ENCODE results near the gene OR8G5.
"Not testable (repeated sequence)": the region's sequence is repeated elsewhere in the genome, so short reads cannot be mapped to it uniquely, and the experiment has no call there.

OR8G5 gene, protein sequence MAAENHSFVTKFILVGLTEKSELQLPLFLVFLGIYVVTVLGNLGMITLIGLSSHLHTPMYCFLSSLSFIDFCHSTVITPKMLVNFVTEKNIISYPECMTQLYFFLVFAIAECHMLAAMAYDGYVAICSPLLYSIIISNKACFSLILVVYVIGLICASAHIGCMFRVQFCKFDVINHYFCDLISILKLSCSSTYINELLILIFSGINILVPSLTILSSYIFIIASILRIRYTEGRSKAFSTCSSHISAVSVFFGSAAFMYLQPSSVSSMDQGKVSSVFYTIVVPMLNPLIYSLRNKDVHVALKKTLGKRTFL

DNA sequence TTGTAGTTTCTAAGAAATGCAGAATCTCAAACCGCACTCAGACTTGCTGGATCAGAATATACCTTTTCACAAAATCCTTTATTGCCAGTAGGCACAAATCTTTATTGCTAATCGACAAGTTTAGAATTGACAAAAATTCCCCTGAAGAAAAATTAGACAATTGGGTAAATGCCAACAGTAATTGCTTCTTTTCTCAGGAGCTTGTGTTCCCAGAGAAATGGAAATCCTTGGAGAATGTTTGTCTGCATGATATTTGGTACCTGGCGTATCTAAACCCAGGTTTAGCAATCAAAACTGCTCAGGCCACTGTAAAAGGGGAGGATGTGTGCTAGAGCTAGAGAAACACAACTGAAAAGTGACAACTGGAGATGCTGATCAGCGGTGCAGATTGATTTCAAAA is at the start of gene OR8G5:
Gene OR8G5 (plus strand): TSS at position 301 of the 400 bp plus-strand sequence. CDS start 8,556 bp downstream, outside the sequence.
- no peak for DNase-seq (ENCODE audit: low spot score)

DNA sequence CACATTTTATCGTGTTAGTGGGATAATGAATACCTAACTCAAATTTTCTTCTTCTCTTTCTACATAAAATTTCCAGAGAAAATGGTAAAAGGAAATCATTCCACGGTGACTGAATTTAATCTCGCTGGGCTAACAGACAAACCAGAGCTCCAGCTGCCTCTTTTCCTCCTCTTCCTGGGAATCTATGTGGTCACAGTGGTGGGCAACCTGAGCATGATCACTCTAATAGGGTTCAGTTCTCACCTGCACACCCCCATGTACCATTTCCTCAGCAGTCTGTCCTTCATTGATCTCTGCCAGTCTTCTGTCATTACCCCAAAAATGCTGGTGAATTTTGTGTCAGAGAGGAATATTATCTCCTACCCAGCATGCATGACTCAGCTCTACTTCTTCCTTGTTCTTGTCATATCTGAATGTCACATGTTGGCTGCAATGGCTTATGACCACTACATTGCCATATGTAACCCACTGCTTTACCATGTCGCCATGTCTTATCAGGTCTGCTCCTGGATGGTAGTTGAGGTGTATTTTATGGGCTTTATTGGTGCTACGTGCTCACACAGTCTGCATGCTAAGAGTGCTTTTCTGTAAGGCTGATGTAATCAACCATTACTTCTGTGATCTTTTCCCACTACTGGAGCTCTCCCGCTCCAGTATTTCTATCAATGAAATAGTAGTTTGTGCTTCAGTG is 48.9 kb upstream of the OR8G5 start:
- no peak for DNase-seq (ENCODE audit: low spot score)

DNA sequence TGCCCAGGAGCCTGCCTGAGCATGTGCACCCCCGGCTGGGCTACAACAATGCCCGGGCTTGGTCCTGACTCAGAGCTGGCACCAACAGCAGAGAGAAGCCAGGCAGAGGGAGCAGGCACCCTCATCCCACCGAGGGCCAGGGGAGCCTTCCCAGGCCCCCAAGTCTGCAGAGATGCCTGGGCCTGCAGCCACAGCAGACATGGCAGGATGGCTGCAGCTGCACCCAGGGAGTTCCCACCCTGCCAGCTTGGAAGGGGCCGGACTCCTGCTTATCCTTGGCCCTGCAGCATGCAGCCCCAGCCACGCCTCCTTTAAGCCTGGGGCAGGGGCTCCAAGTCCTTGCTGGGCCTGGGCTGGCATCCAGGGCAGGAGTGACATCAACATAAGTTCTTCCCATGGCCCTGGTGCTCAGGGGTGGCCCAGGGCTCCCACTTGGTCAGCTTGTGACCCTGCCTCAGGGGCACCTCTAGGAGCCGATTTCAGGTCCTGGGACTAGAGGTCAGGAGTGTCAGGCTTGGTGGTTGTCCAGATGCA is 46.3 kb upstream of the OR8G5 start:
- no peak for DNase-seq (ENCODE audit: low spot score)

DNA sequence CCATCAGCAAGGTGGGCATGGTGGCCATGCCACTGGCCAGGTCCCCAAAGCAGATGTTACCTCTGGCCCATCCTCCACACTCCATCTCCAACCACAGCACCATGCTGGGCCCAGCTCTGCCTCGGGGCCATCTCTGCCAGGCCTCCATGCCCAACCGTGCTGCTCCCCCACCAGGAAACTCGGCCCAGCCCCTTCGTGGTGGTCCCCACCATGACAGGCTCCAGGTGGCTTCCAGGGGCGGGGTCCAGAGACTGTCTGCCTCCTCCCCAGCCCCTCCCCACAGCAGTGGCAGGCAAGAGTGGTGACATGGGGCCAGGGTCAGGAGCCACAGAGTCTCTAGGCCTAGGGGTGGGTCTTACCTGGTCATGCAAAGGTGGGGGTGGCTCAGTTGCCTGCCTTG is 45.8 kb upstream of the OR8G5 start:
- no peak for DNase-seq (ENCODE audit: low spot score)

DNA sequence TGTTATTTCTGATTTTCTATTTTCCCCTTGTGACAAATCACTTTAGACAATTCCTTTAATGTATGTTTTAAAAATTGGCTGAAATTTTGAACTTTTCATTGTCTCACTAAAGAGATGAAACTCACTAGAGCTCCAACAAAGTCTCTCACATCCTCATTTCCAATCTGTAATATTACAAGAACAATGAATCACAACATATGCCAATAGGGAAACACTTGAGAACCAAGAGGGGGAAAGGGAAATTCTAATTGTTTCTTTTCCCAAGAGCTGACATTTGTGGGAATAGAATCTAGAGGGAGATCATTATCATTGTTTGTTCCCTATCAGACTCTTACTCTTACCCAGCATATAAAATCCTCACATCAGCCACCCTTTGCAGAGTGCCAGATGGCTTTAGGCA is 44.9 kb upstream of the OR8G5 start:
- DNase-seq (ENCODE audit: low spot score) = no peak

DNA sequence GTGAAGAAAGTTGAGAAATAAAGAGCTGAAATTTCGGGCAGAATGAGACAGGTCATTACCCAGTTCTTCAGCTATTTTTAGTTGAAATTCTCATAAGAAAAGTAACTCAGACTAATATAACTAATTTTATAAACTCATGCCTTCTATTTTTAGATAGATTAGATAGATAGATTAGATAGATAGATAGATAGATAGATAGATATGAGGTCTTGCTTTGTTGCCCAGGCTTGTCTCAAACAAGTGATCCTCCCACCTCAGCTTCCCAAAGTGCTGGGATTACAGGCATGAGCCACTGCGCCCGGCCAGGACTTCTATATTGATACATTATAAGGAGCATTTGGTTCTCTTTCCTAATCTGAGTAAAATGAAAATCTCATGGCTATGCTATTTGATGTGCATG is 42.1 kb upstream of the OR8G5 start:
- no peak for DNase-seq (ENCODE audit: low spot score)

DNA sequence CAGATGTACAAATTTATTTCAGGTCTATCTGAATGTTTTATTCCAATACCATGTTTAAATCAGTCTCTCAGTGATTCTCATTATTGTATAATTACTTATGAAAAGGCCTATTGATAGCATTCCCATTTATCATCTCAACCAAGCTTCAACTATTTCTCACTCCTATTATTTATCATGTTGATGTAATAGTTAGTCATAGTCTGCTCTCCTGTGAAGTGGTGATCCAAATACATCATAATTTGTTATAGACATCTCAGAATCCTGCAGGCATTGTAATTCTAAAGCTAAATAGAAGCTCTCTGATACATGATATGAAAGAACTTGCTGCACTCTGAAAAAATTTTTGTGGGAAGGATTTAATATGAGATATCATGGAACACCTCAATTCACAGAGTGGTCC is 37.0 kb upstream of the OR8G5 start:
- no peak for DNase-seq (ENCODE audit: low spot score)

DNA sequence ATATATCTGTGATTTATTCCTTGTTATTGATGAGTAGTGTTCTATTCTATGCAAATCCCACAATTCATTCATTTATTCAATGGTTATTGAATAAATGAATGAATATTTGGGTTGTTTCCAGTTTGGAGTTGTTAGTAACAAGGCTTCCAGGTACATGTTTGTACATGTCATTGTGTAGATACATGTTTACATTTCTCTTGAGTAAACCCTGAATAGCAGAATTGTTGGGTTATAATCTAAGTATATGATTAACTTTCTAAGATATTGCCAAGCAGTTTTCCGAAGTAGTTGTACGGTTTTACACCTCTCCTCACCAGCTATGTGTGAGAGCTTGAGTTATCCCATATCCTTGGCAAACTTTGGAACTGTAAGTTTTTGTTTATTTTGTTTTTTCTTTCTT is 33.8 kb upstream of the OR8G5 start:
- DNase-seq (ENCODE audit: low spot score) = no peak

DNA sequence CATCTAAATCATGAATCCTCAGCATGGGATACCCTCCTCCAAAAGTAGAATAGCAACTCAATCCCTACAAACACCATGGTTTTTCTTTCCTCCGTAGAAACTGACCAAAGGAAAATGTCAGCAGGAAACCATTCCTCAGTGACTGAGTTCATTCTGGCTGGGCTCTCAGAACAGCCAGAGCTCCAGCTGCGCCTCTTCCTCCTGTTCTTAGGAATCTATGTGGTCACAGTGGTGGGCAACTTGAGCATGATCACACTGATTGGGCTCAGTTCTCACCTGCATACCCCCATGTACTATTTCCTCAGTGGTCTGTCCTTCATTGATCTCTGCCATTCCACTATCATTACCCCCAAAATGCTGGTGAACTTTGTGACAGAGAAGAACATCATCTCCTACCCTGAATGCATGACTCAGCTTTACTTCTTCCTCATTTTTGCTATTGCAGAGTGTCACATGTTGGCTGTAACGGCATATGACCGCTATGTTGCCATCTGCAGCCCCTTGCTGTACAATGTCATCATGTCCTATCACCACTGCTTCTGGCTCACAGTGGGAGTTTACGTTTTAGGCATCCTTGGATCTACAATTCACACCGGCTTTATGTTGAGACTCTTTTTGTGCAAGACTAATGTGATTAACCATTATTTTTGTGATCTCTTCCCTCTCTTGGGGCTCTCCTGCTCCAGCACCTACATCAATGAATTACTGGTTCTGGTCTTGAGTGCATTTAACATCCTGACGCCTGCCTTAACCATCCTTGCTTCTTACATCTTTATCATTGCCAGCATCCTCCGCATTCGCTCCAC is 31.4 kb upstream of the OR8G5 start:
- DNase-seq (ENCODE audit: low spot score) = not testable (repeated sequence)

DNA sequence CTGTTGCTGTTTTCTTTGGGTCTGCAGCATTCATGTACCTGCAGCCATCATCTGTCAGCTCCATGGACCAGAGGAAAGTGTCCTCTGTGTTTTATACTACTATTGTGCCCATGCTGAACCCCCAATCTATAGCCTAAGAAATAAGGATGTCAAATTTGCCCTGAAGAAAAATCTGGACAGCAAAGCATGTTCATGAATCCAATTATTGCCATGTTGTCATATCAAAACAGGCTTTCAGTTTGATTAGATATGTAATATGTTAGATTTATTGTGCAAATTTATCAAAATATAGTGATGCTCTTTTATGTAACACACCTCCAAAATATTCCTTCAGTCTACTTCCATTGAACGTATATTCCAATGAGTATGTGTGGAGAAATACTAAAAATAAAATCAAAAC is 30.7 kb upstream of the OR8G5 start:
- DNase-seq (ENCODE audit: low spot score) = no peak

DNA sequence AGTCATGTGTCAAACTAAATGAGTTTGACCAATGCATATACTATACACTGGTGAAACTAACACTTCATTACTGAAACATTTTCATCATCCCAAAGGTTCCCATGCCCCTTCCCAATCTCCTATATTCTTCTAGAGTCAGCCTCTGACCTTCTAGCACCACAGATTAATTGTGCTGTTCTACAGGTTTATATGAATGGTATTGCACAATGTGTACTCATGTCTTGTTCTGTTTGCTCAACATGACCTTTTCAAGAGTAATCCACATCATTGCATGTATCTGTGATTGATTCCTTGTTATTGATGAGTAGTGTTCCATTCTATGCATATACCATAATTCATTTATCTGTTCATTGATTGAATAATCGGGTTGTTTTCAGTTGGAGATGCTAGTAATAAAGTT is 22.8 kb upstream of the OR8G5 start:
- no peak for DNase-seq (ENCODE audit: low spot score)

DNA sequence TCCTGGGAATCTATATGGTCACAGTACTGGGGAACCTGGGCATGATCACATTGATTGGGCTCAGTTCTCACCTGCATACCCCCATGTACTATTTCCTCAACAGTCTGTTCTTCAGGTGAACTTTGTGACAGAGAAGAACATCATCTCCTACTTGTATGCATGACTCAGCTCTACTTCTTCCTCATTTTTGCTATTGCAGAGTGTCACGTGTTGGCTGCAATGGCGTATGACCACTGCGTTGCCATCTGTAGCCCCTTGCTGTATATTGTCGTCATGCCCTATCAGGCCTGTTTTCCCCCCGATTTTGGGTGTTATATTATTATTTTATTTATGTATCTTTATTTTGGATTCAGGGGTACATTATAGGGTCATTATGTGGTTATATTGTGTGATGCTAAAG is 17.7 kb upstream of the OR8G5 start:
- no peak for DNase-seq (ENCODE audit: low spot score)

DNA sequence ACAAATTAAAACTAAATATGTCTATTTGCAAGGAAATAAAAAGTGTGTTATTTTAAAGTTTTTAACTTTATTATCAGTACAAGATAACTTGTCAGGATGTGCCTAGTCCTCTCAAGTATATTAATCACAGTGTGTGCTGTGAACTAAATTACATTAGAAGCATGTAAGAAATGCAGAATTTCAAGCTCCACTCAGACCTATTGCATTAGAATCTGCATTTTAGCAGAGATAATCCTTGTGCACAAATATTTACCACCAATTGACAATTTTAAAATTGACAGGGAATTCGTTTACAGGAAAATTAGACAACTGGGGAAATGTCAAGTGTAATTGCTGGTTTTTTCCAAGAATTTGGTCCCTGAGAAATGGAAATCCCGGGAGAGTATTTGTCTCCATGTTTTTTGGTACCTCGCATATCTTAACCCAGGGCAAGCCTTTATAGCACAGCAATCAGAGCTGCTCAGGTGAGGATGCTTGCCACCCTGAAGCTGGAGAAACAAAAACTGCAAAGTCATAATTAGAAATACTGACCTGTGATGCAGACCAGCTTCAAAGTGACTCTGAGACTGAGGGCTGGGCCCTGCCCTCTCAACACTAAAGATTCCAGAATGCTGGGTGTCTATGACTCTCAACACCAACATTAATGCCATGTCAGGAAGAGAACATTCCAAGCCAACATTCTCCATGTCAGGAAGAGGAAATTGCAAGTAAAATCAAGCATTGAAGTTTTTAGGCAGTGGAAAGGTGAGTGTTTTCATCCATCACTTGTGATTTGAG is 15.4 kb upstream of the OR8G5 start, which contains the start of gene OR8G1:
Gene OR8G1 (plus strand): TSS at position 475 of the 777 bp plus-strand sequence. CDS start 8,581 bp downstream, outside the sequence.
- no peak for DNase-seq (ENCODE audit: low spot score)

DNA sequence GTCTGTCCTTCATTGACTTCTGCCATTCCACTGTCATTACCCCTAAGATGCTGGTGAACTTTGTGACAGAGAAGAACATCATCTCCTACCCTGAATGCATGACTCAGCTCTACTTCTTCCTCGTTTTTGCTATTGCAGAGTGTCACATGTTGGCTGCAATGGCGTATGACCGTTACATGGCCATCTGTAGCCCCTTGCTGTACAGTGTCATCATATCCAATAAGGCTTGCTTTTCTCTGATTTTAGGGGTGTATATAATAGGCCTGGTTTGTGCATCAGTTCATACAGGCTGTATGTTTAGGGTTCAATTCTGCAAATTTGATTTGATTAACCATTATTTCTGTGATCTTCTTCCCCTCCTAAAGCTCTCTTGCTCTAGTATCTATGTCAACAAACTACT is 6.3 kb upstream of the OR8G5 start:
- DNase-seq (ENCODE audit: low spot score) = not testable (repeated sequence)

DNA sequence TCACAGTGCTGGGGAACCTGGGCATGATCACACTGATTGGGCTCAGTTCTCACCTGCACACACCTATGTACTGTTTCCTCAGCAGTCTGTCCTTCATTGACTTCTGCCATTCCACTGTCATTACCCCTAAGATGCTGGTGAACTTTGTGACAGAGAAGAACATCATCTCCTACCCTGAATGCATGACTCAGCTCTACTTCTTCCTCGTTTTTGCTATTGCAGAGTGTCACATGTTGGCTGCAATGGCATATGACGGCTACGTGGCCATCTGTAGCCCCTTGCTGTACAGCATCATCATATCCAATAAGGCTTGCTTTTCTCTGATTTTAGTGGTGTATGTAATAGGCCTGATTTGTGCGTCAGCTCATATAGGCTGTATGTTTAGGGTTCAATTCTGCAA is 8.9 kb downstream of the OR8G5 start:
- not testable (repeated sequence) for DNase-seq (ENCODE audit: low spot score)

DNA sequence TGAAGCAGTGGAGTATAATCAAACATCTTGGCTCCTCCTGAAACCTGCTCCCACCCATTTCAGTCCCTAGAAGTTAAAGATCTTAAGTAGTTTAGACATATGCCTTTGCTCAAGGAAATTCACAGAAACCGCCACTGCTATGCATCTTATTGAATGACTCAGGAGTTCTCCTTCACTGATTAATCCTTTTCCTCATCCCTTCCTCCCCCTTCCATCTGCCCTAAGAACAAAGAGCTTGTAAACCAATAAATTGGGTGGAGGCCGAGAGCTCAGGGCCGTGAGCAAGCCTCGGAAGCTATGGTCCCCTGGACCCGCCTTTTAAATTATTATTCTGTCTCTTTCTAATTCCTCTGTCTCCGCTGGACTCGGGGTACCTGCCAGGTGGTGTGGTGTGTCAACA is 14.7 kb downstream of the OR8G5 start:
- not testable (repeated sequence) for DNase-seq (ENCODE audit: low spot score)

DNA sequence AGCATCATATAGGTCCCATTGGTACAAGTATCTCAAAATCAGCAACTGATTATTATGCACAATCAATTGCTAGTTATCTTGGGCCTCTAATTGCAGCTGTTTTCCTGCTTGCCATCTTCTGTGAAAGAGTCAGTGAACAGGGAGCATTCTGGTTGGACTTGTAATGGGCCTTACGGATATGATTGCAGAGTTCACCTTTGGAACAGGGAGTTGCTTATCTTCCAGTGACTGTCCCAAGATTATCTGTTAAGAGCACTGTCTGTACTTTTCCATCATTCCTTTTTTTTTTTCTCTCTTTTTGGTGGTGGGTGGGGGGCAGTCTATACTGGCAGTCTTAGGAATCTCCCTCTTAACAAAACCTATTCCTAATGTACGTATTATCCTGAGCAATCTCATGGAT is 17.8 kb downstream of the OR8G5 start:
- no peak for DNase-seq (ENCODE audit: low spot score)

DNA sequence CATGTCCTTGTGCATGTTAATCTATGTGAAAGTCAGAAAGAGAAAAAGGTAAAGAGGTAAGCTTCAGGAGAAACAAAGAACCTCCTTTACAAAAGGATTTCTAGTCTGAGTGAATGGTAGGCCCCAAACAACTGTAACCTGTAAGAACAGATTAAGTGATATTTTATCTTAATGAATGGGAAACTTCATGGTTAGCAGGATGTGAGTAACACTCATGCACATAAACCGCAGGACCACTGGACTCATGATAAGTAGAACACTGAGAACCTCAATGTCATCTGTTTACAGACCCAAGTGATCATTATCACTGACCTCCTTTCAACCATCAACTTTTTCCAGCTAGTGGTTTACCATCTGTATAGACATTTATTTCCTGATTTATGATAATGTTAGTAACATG is 19.9 kb downstream of the OR8G5 start:
- no peak for DNase-seq (ENCODE audit: low spot score)

DNA sequence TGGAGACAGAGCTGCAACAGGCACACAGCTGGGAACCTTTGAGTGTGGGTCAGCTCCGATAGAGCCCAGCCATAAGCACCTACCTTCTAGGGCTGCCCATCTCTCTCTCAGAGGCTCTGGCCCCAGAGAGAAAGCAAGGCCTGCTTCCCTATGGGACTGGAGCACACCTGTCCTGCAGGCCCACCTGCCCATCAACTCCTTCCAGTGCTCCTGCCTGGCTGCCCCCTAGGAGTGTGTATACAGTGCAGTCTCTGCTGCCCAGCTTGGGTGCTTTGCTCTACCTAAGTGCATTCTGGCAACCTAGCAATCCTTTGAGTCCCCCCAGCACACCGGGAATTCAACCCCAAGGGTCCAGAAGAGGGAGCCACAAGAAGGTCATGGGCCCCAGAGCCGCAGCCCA is 21.0 kb downstream of the OR8G5 start:
- no peak for DNase-seq (ENCODE audit: low spot score)

DNA sequence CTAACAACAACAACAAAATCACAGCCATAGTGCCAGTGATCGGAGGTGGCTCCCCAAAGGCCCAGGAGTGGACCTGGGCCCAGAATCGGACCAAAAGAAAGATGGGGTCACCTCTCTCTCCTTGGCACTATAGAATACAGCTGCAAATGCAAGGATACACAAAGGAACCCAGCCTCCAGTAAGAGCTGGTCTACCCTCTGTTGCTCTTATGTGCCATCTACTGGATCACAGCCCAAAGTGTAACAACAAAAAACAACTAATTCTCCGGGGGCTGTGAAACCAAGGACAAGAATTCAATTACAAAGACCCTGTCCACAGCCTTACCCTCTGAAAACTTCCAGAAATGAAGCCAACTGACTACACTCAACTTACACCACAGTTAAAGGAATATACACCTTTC is 21.6 kb downstream of the OR8G5 start:
- no peak for DNase-seq (ENCODE audit: low spot score)

DNA sequence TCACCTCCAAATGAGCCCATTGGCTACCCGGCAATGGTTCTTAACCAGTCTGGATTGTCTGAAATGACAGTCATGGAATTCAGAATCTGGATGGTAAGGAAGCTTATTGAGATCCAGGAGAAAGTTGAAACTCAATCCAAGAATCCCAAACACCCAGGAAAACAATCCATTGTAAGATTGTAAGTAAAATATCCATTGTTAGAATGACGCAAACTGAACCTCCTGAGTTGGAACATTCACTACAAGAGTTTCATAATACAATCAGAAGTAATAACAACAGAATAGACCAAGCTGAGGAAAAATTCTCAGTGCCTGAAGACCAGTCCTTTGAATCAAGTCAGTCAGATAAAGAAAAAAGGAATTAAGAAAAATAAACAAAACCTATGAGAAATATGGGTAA is 22.1 kb downstream of the OR8G5 start:
- no peak for DNase-seq (ENCODE audit: low spot score)

Measured in cerebellar cortex (tissue), 1 donor.